Endodermal cell (in vitro differentiated cells): ENCODE data around the gene SMARCC1. TPM values are rescaled to one million over a fixed set of nuclear protein-coding genes. Genes with fewer than 3 reads are reported as not detected.
A peak's percentile ranks its signal among the peaks of the same experiment; 100 is the strongest.

Experiments
- DNase-seq: peaks from one replicate; pipeline ENCODE4 v3.0.0-alpha.2; 2017
- H3K27ac ChIP-seq: 2 replicates; pipeline ENCODE4 v1.5.1; 2013; ENCODE audit warnings: mild to moderate bottlenecking, low read depth, low read length, moderate library complexity
- H3K27me3 ChIP-seq: 2 replicates; pipeline ENCODE4 v1.6.1; 2013; ENCODE audit warnings: mild to moderate bottlenecking, low read length, moderate library complexity; ENCODE audit not compliant: insufficient read depth, control insufficient read depth, poor library complexity, severe bottlenecking
- H3K36me3 ChIP-seq: 2 replicates; pipeline ENCODE4 v1.7.0; 2013; ENCODE audit warnings: mild to moderate bottlenecking, low read length, moderate library complexity; ENCODE audit not compliant: control insufficient read depth, insufficient read depth
- H3K4me1 ChIP-seq: one replicate; pipeline ENCODE4 v1.7.0; 2013; ENCODE audit warnings: low read length; ENCODE audit not compliant: control insufficient read depth, insufficient read depth
- H3K4me3 ChIP-seq: 2 replicates; pipeline ENCODE4 v1.5.1; 2013; ENCODE audit warnings: mild to moderate bottlenecking, low read length, moderate library complexity
- H3K9ac ChIP-seq: 2 replicates; pipeline ENCODE4 v1.6.1; 2013; ENCODE audit warnings: mild to moderate bottlenecking, low read length, moderate library complexity; ENCODE audit not compliant: poor library complexity, severe bottlenecking; ENCODE audit errors: extremely low read depth
- H3K9me3 ChIP-seq: 2 replicates; pipeline ENCODE4 v1.6.1; 2013; ENCODE audit warnings: mild to moderate bottlenecking, low read length, moderate library complexity; ENCODE audit not compliant: control insufficient read depth
- H3K27ac Mint-ChIP-seq: 2 replicates; pipeline ENCODE4 v1.8.0; 2020; ENCODE audit warnings: mixed read lengths
- H3K27me3 Mint-ChIP-seq: 2 replicates; pipeline ENCODE4 v1.8.0; 2021; ENCODE audit warnings: mild to moderate bottlenecking, mixed read lengths; ENCODE audit not compliant: insufficient read depth
- H3K36me3 Mint-ChIP-seq: 2 replicates; pipeline ENCODE4 v1.8.0; 2020; ENCODE audit warnings: low read depth, mixed read lengths
- H3K4me1 Mint-ChIP-seq: 2 replicates; pipeline ENCODE4 v1.8.0; 2020; ENCODE audit warnings: mixed read lengths
- H3K4me3 Mint-ChIP-seq: 2 replicates; pipeline ENCODE4 v1.8.0; 2020; ENCODE audit warnings: mild to moderate bottlenecking, moderate library complexity, mixed read lengths
- H3K9me3 Mint-ChIP-seq: 2 replicates; pipeline ENCODE4 v1.8.0; 2020; ENCODE audit warnings: mild to moderate bottlenecking, mixed read lengths
- CTCF ChIP-seq: fragments of 200-600 bp; sonication (generic); conservative IDR thresholded peaks from 2 replicates; pipeline ENCODE4 v1.5.0; 2021; ENCODE audit warnings: antibody characterized with exemption, mild to moderate bottlenecking
- WGBS, 2 experiments: methylation state at CpG; one replicate each; pipeline versions ENCODE4 v1.1.5 to v1.1.7; 2013; ENCODE audit warnings: missing lambda C conversion rate in 2 of 2, mixed read lengths in 1 of 2; ENCODE audit not compliant: insufficient coverage in 1 of 2, insufficient read length in 1 of 2; 5-methylcytosine and 5-hydroxymethylcytosine counted together
- total RNA-seq, 2 donors: library from RNA; stranded (reverse); fragmentation: NEBNext Ultra II Directional in 1 of 2; extraction: Animal tissue kit (Norgen Biotek cat#: 25700) in 1 of 2; gene quantifications; 2 replicates in 1 of 2; 3 replicates in 1 of 2; pipeline ENCODE4 v1.2.1, GENCODE V29; 2021

Gene SMARCC1
- total RNA-seq, 2 donors from 2014 or later = 200 to 231 TPM

- Histone ChIP-seq H3K27ac (no peak overlapping the region), H3K9me3 (no peaks in the 10 kb centered on the region), H3K4me3 (no peak overlapping the region), H3K36me3 (peaks cover 91% of the 10 kb centered on the region), H3K27me3 (no peaks in the 10 kb centered on the region), H3K4me1 (no peaks in the 10 kb centered on the region), H3K9ac (no peak overlapping the region)
- peak overlapping the region; percentile 39 for H3K27ac Mint-ChIP-seq
- H3K9me3 Mint-ChIP-seq = no peaks in the 10 kb centered on the region
- H3K4me3 Mint-ChIP-seq = no peak overlapping the region
- DNase-seq = no peak
- H3K4me1 Mint-ChIP-seq = no peaks in the 10 kb centered on the region
- TF ChIP-seq CTCF = no peak
- no peaks in the 10 kb centered on the region for H3K27me3 Mint-ChIP-seq
- WGBS, 2 experiments = 96 to 100% methylated on average over 2 of the region's 2 CpGs
- peaks cover 77% of the 10 kb centered on the region for H3K36me3 Mint-ChIP-seq
Observed at GRCh38 chr3:47712398-47712797, 69.3 kb downstream of the SMARCC1 start.

GRCh38 chr3:47711596-47711995, 70.1 kb downstream of the SMARCC1 start:
- Mint-ChIP-seq H3K4me3 (no peak overlapping the region), H3K27ac (no peak overlapping the region), H3K36me3 (peaks cover 81% of the 10 kb centered on the region), H3K27me3 (no peaks in the 10 kb centered on the region), H3K4me1 (no peaks in the 10 kb centered on the region), H3K9me3 (no peaks in the 10 kb centered on the region)
- 98 to 100% methylated on average over 2 to 3 of the region's 3 CpGs for WGBS, 2 experiments
- H3K9ac ChIP-seq = no peak overlapping the region
- H3K4me1 ChIP-seq = no peaks in the 10 kb centered on the region
- no peak for DNase-seq
- H3K27me3 ChIP-seq = no peaks in the 10 kb centered on the region
- H3K9me3 ChIP-seq = no peaks in the 10 kb centered on the region
- H3K27ac ChIP-seq = no peak overlapping the region
- peaks cover 91% of the 10 kb centered on the region for H3K36me3 ChIP-seq
- H3K4me3 ChIP-seq = no peak overlapping the region
- TF ChIP-seq CTCF = no peak

- no peak overlapping the region for H3K4me3 ChIP-seq
- H3K4me3 Mint-ChIP-seq = no peak overlapping the region
- no peak overlapping the region for H3K27ac ChIP-seq
- WGBS, 2 experiments = 100% methylated on average over 1 of the region's 1 CpG
- no peaks in the 10 kb centered on the region for H3K4me1 ChIP-seq
- no peak for DNase-seq
- peaks cover 88% of the 10 kb centered on the region for H3K36me3 ChIP-seq
- H3K9ac ChIP-seq = no peak overlapping the region
- H3K27me3 Mint-ChIP-seq = no peaks in the 10 kb centered on the region
- no peak overlapping the region for H3K27ac Mint-ChIP-seq
- H3K4me1 Mint-ChIP-seq = no peaks in the 10 kb centered on the region
- no peak for TF ChIP-seq CTCF
- no peaks in the 10 kb centered on the region for H3K27me3 ChIP-seq
- no peaks in the 10 kb centered on the region for H3K9me3 ChIP-seq
- H3K36me3 Mint-ChIP-seq = peaks cover 72% of the 10 kb centered on the region
- no peaks in the 10 kb centered on the region for H3K9me3 Mint-ChIP-seq
Observed at GRCh38 chr3:47705391-47705790, 76.3 kb downstream of the SMARCC1 start.
